Activated T-cell treated with anti-CD3 and anti-CD28 coated beads, Interleukin-2, amount 50 U/mL, for 1 hour (primary cell): ENCODE measurements around the gene ATP8B3.

ENCODE experiments used
- DNase-seq: peaks from one replicate; pipeline ENCODE4 v3.0.0-alpha.2; 2020

The ATP8B3 gene

GRCh38 chr19:1851654-1852580 is 39.8 kb upstream of the ATP8B3 start:
- peak; percentile 71 for DNase-seq

GRCh38 chr19:1850809-1851653 is 39.0 kb upstream of the ATP8B3 start:
- DNase-seq, result peak; percentile 34

- no peak for DNase-seq
These were observed 37.9 kb upstream of the ATP8B3 start for GRCh38 chr19:1849886-1850398.

GRCh38 chr19:1849132-1849474 is 37.0 kb upstream of the ATP8B3 start:
- no peak for DNase-seq

- DNase-seq, result peak; percentile 99
These were observed 36.5 kb upstream of the ATP8B3 start, which contains the start of gene REXO1 for GRCh38 chr19:1848399-1849131. Gene REXO1, minus strand, starts transcription at chr19:1848483. Its CDS starts 125 bp downstream, at chr19:1848358.

- peak; percentile 35 for DNase-seq
These were observed 35.8 kb upstream of the ATP8B3 start for GRCh38 chr19:1847684-1848398.

GRCh38 chr19:1847348-1847683 is 35.2 kb upstream of the ATP8B3 start:
- no peak for DNase-seq

- no peak for DNase-seq
These were observed 34.6 kb upstream of the ATP8B3 start for GRCh38 chr19:1846517-1847204.

GRCh38 chr19:1845642-1846041 is 33.6 kb upstream of the ATP8B3 start:
- DNase-seq, result no peak

- no peak for DNase-seq
These were observed 33.0 kb upstream of the ATP8B3 start for GRCh38 chr19:1845125-1845515.

GRCh38 chr19:1844513-1845124 is 32.5 kb upstream of the ATP8B3 start:
- no peak for DNase-seq

- DNase-seq, result no peak
These were observed 31.7 kb upstream of the ATP8B3 start for GRCh38 chr19:1843646-1844394.

GRCh38 chr19:1843116-1843515 is 31.0 kb upstream of the ATP8B3 start:
- no peak for DNase-seq

- DNase-seq, result no peak
These were observed 29.3 kb upstream of the ATP8B3 start for GRCh38 chr19:1841209-1841924.

- DNase-seq, result no peak
These were observed 28.6 kb upstream of the ATP8B3 start for GRCh38 chr19:1840541-1841115.

- no peak for DNase-seq
These were observed 27.8 kb upstream of the ATP8B3 start for GRCh38 chr19:1839658-1840540.

GRCh38 chr19:1837625-1838105 is 25.6 kb upstream of the ATP8B3 start:
- peak; percentile 73 for DNase-seq

GRCh38 chr19:1837222-1837565 is 25.1 kb upstream of the ATP8B3 start:
- DNase-seq, result no peak
